Measurements from ENCODE around the gene SHC2. TPM values are rescaled to one million over a fixed set of nuclear protein-coding genes. Genes with fewer than 3 reads are reported as not detected.

Gene SHC2
- total RNA-seq, 1 experiment from 2014 or later = 16.6 TPM

DNA sequence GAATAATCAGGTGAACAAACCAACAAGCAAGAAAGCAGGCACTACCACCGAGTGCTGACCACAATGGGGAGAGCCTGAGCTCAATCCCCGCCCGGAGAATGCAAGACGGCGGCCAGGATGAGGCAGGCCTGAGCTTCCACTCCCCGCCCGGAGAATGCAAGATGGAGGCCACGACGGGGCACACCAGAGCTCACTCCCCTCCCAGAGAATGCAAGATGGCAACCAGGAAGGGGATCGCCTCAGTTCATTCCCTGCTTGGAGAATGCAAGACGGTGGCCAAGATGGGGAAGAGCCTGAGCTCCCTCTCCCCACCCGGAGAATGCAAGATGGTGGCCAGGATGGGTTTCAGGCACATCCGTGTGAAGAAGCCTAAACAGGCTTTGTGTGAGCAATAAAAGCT, 91.6 kb downstream of the SHC2 start:
- peaks cover 0 to 4% (median 3%) of the 10 kb centered on the region in 3 experiments; a peak in 4 of 7 replicates for H3K36me3 Mint-ChIP-seq (ENCODE audit: insufficient read depth in 1 of 3, low read depth in 3 of 3)
- Histone ChIP-seq H3K18ac (ENCODE audit: insufficient read length, low read depth, low read length) (no peak overlapping the region), H3K27ac (ENCODE audit: insufficient read length, low read depth, low read length) (no peak overlapping the region), H2BK15ac (ENCODE audit: low read depth, low read length) (no peak overlapping the region), H4K5ac (ENCODE audit: insufficient read length, low read depth, low read length) (no peak overlapping the region), H3K4me2 (ENCODE audit: insufficient read depth, insufficient read length, low read length) (no peak overlapping the region), H2BK12ac (ENCODE audit: insufficient read length, low read depth, low read length) (no peak overlapping the region), H3K23me2 (ENCODE audit: insufficient read length, low read depth, low read length, poor library complexity, severe bottlenecking) (no peaks in the 10 kb centered on the region), H2AK5ac (ENCODE audit: insufficient read length, low read length) (no peak overlapping the region), H3K9ac (ENCODE audit: extremely low read depth, insufficient read length, low read length) (no peak overlapping the region), H4K8ac (replicated peaks; ENCODE audit: insufficient read length, low read depth, low read length) (no peak overlapping the region), H3K4me1 (ENCODE audit: insufficient read depth, low read length) (no peaks in the 10 kb centered on the region), H3K23ac (ENCODE audit: insufficient read length, low read depth, low read length) (no peak overlapping the region), H2BK5ac (ENCODE audit: insufficient read length, low read length) (no peak overlapping the region), H2BK120ac (ENCODE audit: low read depth, low read length, poor library complexity, severe bottlenecking) (no peak overlapping the region), H3K79me2 (ENCODE audit: insufficient read depth, low read length) (no peaks in the 10 kb centered on the region), H3K79me1 (ENCODE audit: insufficient read depth, low read depth, low read length, poor library complexity, severe bottlenecking) (no peaks in the 10 kb centered on the region), H3K14ac (ENCODE audit: insufficient read depth, low read length) (no peak overlapping the region), H3K27me3 (ENCODE audit: insufficient read depth, low read length) (no peaks in the 10 kb centered on the region; the same call in 1 of the 2 replicates), H4K20me1 (ENCODE audit: control insufficient read depth, insufficient read depth, insufficient read length) (no peaks in the 10 kb centered on the region), H3K56ac (ENCODE audit: insufficient read length, low read depth, low read length) (no peak overlapping the region), H3K9me3 (ENCODE audit: control insufficient read depth, low read depth, low read length) (no peaks in the 10 kb centered on the region), H4K91ac (ENCODE audit: insufficient read length, low read depth, low read length) (no peak overlapping the region), H3K4ac (ENCODE audit: low read depth, low read length) (no peak overlapping the region), H2BK20ac (ENCODE audit: low read depth, low read length, poor library complexity, severe bottlenecking) (no peak overlapping the region), H2AFZ (ENCODE audit: low read length) (no peak overlapping the region), H3T11ph (ENCODE audit: low read length) (no peak overlapping the region)
- no peak for DNase-seq
- no peak overlapping the region; a peak in 1 of 7 replicates for H3K27ac Mint-ChIP-seq
- peaks cover 27% of the 10 kb centered on the region for H3K27me3 Mint-ChIP-seq (ENCODE audit: low read depth)
- H3K4me3 Mint-ChIP-seq = no peak overlapping the region
- TF ChIP-seq, protein P1, sequence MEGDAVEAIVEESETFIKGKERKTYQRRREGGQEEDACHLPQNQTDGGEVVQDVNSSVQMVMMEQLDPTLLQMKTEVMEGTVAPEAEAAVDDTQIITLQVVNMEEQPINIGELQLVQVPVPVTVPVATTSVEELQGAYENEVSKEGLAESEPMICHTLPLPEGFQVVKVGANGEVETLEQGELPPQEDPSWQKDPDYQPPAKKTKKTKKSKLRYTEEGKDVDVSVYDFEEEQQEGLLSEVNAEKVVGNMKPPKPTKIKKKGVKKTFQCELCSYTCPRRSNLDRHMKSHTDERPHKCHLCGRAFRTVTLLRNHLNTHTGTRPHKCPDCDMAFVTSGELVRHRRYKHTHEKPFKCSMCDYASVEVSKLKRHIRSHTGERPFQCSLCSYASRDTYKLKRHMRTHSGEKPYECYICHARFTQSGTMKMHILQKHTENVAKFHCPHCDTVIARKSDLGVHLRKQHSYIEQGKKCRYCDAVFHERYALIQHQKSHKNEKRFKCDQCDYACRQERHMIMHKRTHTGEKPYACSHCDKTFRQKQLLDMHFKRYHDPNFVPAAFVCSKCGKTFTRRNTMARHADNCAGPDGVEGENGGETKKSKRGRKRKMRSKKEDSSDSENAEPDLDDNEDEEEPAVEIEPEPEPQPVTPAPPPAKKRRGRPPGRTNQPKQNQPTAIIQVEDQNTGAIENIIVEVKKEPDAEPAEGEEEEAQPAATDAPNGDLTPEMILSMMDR (conservative IDR thresholded peaks at IDR 0.05) = no peak
- H3K9me3 Mint-ChIP-seq = peaks cover 3 to 4% of the 10 kb centered on the region in 2 experiments; a peak in 3 of 5 replicates
- WGBS (ENCODE audit: extremely low coverage, insufficient read length, low lambda C conversion rate) = no CpG with 5 or more reads among the region's 13 CpGs
- peaks cover 0 to 7% of the 10 kb centered on the region in 2 experiments; a peak in 1 of 4 replicates for H3K4me1 Mint-ChIP-seq
